Stimulated activated CD4-positive, alpha-beta T cell treated with anti-CD3 and anti-CD28 coated beads, Interleukin-1b, Interleukin-23, amount 100 ng/mL, for 48 hours (primary cell): Measurements from ENCODE around the gene JADE3.
A peak's percentile ranks its signal among the peaks of the same experiment; 100 is the strongest.

Experiments used
- DNase-seq: peaks from one replicate; pipeline ENCODE4 v3.0.0-alpha.2; 2020

The JADE3 gene

DNA sequence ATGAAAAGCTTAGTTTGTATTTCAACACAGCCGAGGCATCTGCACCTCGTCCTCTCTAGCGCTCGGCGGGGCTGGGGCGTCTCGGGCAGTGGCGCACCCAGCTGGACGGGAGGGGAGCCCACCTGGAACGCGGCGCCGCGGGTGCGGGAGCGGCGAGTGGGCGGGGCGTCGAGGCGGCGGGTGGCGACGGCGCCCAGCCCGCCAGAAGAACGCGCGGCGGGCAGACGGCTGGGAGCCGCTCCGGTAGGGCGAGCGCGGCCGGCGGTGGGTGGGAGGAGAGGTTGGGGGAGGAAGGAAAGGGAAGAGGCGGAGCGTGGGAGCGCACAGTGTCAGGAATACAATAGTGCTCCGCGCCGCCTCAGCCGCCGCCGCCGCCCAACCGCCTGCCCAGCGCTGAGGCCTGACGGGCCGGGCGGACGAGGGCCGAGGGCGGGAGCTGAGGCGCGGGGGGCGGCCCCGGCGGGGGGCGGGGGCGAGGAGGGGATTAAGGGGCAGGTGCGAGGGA is at the start of gene JADE3:
Gene JADE3 (plus strand): TSS at position 324 of the 505 bp plus-strand sequence. CDS start 72,474 bp downstream, outside the sequence.
- peak; percentile 5 for DNase-seq

DNA sequence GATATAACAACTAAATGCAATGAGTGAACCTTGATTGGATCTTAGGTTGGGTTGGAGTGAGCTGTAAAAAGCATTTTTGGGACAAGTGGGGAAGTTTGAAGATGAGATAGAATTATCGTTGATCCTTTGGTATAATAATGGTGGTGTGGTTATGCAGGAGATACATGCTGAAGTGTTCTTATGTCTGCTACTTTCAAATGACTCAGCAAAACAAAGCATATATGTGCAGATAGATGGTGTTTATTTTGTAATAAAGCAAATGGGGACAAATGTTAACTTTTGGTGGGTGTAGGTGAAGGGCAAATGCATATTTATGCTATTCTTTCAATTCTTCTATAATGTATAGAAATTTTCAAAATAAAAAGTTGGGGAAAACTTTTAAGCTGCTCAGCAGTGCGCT is 49.1 kb upstream of the JADE3 start:
- no peak for DNase-seq

DNA sequence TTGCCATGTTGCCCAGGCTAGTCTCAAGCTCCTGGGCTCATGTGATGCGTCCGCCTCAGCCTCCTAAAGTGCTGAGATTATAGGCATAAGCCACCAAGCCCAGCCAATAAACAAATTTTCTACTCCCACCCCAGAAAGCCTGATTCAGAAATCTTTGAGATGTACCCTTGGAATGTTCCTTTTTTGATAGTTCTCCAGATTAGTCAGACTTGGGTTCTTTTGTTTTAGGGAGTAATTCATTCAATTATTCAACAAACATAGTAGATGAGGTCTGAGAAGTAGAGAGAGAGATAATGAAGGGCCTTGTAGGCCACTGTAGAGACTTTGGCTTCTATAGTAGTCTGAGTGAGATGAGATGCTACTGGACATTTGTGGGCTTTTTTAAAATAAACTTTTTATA is 47.6 kb upstream of the JADE3 start:
- DNase-seq: no peak

DNA sequence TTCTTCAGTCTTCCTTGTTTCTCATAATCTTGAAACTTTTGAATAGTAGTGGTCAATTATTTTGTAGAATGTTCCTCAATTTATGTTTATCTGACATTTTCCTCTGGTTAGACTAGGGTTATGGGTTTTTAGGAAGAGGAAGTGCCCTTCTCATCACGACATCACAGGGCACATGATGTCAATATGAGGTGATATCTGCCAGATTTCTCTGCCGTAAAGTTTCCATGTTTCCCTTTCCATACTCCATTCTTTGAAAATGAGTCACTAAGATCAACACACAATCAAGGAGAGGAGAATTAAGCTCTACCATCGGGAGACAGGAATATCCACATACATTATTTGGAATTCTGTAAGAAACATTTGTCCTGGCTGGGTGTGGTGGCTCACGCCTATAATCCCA is 46.9 kb upstream of the JADE3 start:
- no peak for DNase-seq

DNA sequence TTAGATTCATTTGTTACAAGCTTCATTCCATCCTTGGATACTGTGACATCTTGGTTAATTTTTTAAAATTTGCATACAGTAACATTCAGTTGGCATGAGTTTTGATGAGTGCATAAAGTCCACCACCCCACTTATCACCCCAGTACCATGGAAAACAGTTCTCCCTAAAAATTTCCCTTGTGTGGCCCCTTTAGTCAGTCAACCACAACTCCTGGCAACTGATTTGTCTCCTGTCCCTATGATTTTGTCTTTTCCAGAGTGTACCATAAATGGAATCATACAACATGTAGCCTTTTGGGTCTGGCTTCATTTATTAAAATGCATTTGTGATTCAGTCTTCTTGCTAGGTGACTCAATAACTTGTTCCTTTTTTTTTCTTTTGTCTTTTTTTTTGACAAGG is 45.5 kb upstream of the JADE3 start:
- no peak for DNase-seq

DNA sequence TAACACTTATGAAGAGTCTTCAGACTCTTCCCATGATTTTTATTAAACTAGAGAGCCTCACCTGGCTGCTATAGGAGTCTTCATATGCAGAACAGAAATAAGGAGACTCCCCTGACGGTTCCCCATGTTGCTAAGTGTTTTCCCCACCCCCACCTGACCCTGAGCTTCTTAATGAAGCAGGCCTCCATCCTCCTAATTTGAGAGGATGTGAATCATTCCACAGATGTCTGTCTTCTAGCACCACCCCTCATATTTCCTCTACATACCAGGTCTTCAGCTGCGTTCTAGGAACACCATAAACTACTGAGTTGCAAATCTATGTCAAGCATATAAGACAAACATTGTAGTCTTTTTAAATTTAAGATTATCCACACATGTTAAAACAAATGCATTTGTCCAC is 38.5 kb upstream of the JADE3 start:
- no peak for DNase-seq

DNA sequence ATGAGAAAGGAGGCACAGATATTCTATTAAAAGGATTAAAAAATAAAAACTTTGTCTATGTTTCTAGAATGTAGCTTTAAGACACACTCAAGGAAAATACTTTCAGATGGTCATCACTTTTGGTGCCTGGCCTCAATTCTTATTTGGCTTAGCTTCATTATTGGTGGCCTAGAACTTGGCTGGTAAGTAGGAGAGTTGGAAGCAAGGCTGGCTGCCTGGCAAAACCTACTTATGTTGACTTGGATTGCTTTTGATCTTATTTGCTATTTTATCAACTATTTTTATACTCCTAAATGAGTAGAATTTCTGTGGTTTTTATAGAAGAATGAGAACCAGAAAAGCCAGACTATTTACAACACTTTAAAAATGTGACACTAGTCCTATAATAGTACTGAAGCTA is 35.3 kb upstream of the JADE3 start:
- no peak for DNase-seq

DNA sequence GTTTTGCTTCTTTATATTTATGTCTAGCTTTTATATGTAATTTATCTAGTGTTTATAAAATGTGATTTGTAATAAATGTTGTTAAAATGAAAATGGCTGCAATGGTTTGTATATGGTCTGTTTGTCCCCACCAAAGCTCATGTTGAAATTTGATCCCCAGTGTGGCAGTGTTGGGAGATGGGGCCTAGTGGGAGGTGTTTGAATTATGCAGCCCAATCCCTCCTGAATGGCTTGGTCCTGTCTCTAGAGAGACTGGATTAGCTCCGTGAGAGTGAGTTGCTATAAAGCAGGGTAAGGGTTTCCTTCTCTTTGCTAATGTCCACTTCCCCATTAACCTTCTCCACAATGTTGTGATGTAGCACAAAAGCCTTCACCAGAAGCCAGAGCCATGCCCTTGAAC is 30.0 kb upstream of the JADE3 start:
- DNase-seq: no peak

DNA sequence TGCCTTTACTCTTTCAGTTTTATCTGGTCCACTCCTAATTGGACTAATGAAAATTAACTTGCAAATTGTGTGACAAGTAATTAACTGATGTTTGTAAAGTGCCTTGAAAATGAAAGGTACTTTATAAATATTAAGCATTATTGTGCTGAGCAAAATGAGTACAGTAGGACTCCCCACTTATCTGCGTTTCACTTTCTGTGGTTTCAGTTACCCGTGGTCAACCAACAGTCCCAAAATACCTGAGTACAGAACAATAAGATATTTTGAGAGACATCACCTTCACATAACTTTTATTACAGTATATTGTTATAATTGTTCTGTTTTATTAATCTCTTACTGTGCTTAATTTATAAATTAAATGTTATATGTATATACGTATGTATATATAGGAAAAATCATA is 27.4 kb upstream of the JADE3 start:
- no peak for DNase-seq

DNA sequence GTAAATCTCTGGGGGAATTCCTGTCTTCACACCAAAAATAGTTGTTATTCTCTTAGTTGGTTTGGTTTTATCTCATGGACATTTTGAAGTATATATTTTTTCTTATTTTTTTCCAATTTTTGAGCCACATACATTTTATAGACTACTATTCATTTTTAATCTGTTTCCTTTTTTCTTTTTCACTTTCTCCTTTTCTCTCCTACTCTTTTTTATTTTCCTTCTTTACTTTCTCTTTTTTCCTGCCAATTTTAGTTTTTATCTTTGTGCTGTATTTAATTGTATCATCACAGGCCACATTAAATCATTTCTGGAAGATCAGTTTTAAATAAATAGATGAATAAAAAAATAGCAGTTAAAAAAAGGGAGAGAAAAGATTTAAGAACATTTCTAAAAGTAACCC is 14.0 kb upstream of the JADE3 start:
- no peak for DNase-seq

DNA sequence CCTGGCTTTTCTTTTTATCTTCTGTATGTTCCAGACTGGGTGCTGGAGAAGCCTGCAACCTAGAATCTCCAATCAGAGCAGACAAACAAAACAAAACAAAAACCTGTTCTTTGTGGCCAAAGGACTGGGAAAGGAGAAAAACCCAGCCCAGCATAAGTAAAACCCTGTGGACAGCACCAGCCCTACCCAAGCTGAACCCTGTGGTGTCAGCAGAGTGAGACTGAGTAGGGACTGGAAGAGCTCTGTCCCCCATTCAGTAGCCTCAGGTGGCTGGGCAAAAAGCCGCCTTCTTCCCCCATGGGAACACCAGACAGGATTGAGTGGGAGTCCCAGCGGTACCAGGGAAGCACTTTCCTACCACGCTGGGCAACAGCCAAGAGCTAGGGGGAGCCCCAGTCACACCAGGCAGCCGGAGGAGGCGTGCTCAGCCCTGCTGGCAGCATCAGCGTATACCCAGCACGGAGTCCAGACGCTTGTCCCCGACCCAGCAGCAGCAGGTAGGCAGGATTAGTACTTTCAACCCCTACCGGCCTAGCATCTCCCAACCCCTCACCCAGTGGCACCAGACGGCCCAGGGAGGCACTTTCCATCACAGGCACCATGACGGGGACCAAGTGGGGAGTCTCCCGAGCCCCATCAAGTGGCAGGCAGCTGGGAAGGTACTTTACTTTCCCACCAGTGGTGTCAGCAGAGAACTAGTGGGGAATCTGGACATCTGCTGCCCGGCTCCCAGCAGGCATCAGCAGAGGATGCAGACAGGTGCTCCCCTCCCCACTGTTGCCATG is 8.6 kb upstream of the JADE3 start:
- DNase-seq: peak; percentile 47

DNA sequence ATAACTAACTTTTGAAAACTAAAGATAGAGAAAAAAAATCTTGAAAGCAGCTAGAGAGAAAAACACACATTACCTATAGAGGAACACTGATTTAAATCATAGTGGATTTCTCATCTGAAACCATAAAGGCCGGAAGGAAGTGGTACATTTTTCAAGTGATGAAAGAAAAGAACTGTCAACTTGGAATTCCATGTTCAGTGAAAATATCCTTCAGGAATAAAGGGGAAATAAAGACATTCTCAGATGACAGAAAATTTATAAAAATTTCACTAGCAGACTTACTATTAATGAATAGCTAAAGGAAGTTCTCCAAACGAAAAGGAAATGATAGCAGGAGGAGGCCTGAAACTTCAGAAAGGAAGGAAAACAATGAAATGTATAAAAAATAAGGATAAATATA is 7.6 kb upstream of the JADE3 start:
- no peak for DNase-seq

DNA sequence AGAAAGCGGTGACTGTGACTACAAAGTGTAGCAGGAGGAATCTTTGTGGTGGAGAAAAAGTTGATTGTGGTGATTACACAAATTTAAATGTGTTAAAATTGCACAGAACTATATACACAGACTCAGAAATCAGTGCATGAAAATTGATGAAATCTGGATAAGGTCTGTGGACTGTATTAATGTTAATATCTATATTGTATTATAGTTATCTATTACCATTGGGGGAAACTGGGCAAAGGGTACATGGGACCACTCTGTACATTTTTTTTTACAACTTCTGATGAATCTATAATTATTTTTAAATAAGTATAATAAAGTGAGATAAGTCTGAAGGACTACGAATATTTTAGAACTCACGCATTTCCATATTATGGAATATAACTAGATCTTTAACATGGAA is 1.8 kb upstream of the JADE3 start:
- no peak for DNase-seq

DNA sequence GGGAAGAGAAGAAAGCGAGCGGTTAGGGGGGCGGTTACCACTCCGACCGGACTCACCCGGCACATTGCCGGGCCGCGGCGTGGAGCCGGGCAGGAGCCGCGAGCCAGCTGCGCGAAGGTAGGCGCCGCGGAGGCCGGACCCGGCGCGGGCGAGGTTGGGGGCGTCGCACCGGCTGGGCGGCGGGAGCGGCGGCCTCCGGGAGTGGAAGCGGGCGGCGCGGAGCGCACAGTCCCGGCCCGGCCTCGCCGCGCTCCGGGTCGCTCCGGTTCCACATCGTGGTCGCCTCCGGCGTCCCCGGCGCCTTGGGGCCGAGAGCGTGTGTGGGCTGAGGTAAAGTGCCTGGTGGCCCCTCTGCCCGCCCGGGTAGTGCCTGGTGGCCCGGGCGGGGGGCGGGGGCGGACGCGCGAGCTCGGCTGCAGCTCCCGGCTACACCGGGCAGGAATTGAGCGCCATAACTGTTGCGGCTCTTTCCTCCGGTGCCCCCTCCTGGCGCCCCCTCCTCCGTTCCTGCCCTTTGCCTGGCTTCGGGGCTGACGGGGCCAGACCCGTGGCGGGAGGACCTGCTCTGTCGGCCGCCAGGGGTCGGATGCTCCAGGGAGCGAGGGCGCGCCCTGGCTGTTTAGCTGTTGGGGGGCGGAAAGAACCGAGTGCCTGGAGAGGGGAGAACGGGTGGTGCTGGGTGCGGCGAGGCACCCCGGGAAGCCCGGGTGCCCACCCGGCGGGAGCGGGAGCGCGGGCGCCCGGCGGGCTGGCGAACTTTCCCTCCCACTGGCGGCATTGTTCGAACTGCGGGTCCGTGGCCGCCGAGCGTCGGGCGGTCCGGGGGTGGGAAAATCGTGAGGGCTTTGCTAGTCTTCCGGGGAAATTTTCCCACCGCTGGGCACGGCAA is 626 bp downstream of the JADE3 start:
- DNase-seq: peak; percentile 2

DNA sequence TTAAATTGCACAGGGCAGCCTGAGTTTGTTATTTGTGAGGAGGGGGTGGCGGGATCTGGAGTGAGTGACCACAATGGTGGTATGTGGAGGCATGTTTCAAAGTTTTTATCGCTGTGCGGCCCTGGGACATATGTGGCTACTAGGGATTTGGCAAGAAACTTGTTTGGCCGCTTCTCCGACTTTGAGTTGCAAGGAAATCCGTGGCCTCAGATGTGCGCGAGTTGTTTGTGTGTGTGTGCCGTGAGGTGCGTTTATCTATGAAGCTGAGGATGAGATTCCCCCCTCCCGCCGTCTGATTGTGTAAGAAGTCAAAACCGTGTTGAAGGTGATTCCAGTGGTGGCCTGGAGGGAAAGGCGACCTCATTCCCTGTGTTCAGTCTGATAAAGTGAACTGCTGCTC is 1.4 kb downstream of the JADE3 start:
- no peak for DNase-seq

DNA sequence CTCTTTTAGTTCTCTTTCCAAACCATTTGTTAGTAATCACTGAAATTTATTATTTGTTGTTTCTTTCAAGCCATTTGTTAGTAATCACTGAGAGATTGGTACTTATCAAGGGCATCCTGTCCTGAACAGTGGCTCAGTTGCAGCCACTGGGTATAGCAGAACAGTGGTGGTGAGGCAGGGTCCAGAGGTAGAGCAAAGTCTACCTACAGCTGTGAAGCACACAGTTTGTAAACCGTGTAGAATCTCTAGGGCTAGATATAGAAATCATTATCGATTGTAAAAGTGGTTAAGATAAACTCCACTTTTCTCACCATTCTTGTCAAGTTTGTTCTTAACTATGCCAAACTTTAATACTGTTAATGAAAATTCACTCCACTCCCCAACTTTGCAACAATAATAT is 4.1 kb downstream of the JADE3 start:
- DNase-seq: no peak

DNA sequence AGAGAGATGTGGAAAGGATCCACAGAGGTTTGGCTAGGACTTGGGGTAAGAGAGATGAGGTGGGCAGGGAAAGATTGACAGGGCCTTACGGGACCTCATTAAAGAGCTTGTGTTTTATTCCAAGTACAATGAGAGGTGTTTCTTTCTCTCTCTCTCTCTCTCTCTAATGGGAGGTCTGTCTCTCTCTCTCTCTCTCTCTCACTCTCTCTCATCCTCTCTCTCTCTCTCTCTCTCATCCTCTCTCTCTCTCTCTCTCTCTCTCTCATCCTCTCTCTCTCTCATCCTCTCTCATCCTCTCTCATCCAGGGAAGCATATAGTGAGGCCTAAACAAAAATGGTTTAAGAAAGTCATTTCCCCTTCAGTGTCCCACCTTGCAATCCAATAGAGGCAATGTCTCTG is 5.4 kb downstream of the JADE3 start:
- no peak for DNase-seq

DNA sequence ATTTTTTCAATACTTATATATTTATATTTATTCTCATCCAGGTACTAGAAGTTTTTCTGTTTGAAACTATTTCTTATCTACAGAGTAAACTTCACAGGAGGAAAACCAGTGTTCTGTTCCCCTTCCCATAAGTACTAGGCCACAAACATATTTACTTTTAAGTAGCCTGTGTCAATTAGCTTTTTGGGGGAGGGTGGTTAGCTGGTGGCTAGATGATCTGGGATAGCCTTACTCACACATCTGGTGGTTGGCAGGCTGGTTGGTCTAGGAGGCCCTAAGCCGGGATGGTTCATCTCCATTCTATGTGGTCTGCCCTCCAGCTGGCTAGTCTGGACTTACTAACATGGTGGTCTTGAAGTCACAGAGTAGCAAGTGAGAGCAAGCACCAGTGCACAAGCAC is 6.2 kb downstream of the JADE3 start:
- DNase-seq: no peak

DNA sequence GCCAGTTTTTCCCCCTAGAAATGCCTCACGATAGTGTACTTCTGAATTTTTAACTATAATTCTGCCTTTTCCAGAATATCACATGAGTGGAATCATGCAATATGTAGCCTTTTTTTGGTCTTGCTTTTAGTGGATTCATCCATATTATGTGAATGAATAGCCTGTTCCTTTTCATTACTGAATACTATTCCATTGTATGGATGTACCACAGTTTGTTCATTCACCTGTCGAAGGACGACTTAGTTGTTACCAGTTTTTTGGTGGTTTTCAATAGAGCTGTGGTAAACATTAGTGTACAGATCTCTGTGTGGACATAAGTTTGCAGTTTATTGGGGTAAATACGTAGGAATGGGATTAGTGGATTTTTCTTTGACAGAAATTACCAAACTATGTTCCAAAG is 8.0 kb downstream of the JADE3 start:
- DNase-seq: no peak

DNA sequence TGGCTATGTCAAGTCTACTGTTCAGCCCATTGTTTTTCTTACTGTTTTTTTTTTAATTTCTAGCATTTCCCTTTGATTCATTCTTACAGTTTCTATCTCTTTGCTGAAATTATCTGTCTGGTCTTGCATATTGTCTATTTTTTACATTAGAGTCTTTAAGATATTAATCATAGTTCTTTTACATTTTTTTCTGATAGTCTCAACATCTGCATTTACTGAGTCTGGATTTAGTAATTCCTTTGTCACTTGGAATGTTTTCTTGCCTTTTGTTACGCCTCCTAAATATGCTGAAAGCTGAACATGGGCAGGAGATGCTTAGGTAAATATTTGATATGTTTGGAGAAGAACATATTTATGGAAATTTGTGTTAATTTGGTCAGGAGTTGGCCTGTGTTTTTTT is 10.4 kb downstream of the JADE3 start:
- DNase-seq: no peak

DNA sequence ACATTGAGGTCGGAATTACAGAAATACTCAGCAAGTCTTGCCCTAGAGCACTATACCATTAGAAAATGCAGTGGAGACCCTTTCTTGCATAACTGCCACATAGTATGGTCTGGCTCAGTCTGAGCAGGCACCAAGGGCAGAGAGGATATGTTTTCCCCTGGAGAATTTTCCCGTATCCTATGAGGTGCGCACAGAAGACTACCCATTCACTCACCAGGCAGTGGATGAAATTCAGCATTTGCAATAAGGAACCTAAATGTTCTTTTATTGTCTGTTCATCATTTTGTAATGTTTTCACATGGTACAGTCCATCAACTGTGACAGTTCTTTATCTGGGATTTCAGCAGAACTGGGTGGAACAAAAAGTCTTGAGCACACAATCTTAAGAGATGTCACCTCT is 15.5 kb downstream of the JADE3 start:
- no peak for DNase-seq

DNA sequence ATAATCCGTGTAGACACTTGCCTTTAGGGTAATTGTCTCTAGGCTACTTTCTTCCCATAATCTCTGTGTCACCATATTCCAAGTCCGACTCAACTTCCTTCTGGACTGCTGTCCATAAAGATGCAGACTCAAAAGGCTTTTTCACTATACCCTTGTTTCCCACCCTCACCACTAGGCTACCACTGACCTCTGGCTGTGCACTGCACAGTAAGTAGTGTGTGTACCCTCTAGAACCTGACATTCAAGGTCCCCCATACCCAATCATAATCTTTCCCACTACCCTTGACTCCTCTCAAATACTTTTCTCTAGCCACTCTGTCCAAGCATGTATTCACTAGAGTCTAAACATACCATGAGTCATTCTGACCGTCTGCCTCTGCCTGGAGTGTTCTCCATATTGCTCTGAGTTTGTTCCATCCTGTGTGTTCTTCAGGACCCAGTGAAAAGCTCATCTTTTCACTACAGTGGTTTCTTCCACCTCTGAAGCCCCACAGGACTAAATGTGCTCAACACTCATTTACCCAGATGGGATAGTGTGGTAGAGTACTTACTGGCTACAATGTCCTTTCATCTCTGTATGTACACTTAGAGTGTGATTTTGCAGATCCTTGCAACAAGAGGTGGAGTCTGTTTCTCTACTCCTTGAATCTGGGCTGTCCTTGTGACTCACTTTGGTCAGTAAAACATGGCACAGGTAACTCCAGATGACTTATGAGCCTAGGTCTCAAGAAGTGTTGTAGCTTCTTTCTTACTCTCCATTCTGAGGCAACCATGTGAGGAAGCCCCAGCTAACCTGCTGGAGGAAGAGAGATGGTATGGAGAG is 17.4 kb downstream of the JADE3 start:
- DNase-seq: no peak

DNA sequence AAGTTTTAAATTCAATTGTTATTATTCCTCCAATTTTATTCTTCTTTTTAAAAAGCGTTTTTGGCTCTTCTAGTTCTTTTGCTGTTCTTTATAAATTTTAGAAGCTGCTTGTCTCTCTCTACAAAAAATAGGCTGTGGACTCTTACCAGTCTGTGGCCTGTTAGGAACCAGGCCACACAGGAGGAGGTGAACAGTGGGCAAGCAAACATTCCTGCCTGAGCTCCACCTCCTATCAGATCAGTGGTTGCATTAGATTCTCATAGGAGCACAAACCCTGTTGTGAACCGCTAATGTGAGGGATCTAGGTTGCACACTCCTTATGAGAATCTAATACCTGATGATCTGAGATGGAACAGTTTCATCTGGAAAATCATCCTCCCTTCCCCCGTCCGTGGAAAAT is 23.1 kb downstream of the JADE3 start:
- DNase-seq: no peak
